Endothelial cell of hepatic sinusoid (primary cell): Measurements from ENCODE around the gene CEP63.

Source experiments
- in situ Hi-C: cut with HindIII; loops from 2 replicates; pipeline ENCODE4 v1.10.0; 2017; ENCODE audit warnings: low sequenced_read_pairs

The CEP63 gene

DNA sequence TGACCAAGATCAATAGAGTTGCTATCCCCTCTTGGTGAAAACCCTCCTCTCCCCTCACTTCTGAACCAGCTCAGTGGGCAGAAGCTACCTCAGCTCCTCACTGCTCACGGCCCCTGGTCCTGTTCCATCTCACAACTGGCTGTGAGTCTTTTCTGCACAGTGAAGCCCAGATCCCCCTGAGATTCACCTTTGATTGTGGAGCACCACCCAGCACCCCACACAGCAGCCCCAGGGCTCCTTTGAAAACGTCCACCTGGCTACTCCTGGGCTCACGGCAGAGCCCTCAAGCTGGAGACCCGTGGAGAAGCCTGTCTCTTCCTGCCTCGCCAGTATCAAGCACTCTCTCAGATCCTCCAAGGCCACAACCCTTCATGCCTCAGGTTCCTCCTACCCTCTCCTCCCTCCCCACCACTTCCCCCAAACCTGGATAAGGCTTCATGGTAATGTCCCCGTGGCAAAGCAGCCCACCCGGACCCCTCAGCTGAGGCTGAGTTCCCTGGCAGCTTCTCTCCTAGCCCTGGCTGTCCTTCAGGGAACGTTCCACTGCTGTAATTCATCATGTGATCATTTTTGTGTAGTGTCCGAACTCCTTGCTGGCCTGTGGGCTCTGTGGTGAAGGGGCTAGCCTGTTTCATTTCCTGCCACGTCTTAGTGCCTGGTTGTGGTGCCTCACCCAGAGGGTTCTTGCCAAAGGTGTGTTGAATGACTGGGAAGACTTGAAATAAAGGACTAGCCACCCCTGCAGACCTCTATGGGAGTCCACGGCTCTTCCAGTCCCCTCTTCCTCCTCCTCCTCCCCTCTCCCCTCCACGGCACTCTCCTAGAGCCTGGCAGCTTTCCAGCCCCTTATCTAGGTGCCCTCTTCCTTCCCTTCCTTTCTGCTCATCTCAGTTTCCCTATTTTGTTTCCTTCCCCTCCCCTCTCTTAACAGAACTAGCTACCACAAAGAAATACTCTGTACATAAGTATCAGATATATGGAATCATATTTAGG is 120.5 kb downstream of the CEP63 start:
- in situ Hi-C loops = no loop called here

GRCh38 chr3:134607054-134608022 is 121.5 kb downstream of the CEP63 start:
- in situ Hi-C loops = no loop called here

- in situ Hi-C loops = no loop called here
Measured at GRCh38 chr3:134608023-134608770, 122.3 kb downstream of the CEP63 start.

DNA sequence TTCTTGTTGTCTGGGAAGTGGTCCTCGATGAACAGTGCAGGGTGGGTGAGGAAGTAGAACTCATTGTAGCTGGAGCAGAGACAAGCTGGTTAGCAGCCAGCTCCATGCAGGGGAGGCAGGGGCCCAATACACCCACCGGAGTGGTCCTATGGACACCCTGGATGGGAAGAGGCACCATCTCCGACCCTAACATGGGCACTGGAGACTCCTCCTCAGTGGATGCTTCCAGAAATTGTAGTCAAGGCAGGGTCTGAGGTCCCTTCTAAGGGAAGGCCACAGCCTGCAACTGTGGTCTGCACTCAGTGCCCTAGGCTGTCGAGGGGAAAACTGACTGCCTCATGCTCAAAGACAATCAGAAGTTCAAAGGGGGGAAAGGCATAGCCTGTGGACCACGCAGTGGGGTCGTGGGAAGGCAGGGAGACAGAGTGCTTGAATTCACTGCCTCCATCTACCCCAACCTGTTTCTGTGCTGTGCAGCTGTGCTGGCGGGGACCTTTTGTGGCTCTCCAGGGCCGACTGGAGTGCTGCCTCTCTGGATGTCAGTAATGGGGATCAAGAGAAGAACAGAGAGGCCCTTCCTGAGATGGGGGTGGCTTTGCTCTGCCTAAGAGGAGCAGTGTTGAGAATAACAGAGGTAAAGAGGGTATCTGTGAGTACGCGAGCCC is 123.0 kb downstream of the CEP63 start:
- in situ Hi-C loops = no loop called here

GRCh38 chr3:134609821-134610431 is 124.1 kb downstream of the CEP63 start:
- in situ Hi-C loops = no loop called here

DNA sequence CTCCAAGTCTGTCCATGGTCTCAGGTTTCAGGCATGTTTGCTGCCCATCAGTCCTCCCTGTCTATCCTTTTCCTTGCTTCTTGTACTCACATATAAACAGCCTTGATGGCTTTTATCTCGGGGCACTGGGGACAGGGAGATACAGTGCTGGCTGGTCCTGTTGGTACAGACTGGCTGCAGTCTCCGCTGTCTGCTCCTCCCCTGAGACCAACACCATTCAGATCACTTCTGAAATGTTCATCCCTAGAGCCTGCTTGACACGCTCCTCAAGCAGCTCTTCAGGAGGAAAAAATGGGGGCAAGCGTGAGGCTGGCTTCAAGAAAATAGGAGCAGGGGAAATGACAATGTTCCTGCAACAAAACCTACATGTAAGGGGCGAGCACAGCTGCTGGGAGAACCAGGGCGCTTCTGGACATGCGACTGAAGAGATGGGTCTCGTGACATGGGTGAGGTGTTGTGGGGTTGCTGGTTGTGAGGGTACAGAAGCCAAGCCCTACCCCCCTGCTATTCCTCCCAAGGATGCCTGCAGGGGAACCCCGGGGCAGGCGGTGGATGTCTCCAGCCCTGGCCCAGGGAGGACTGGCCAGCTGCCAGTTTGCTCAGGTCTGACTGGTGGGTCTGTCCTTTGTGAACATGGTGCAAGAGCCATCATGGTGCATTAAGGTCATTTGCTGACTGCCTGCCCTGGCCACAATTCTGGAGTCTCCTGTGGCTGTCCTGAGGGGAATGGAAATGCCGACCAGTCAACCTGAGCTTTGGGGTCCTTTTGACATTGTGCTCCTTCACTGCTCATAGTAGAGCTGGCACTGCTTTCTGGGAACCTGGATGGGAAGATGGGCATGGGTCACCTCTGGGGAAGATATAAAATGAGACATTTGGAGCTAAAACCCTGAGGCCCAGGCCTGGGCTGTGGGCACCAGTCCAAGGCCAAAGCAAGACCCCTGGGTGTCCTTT is 124.9 kb downstream of the CEP63 start:
- in situ Hi-C loops = no loop called here

- in situ Hi-C loops = no loop called here
Measured at GRCh38 chr3:134611516-134611915, 125.7 kb downstream of the CEP63 start.

- in situ Hi-C loops = no loop called here
Measured at GRCh38 chr3:134613006-134613520, 127.2 kb downstream of the CEP63 start.

- in situ Hi-C loops = no loop called here
Measured at GRCh38 chr3:134614955-134615354, 129.1 kb downstream of the CEP63 start.

- in situ Hi-C loops = no loop called here
Measured at GRCh38 chr3:134615743-134616142, 129.9 kb downstream of the CEP63 start.

GRCh38 chr3:134617608-134618477 is 132.0 kb downstream of the CEP63 start:
- in situ Hi-C loops = no loop called here

- in situ Hi-C loops = no loop called here
Measured at GRCh38 chr3:134618478-134619300, 132.8 kb downstream of the CEP63 start.

- in situ Hi-C loops = no loop called here
Measured at GRCh38 chr3:134619301-134619615, 133.4 kb downstream of the CEP63 start.

GRCh38 chr3:134619884-134620445 is 134.1 kb downstream of the CEP63 start:
- in situ Hi-C loops = no loop called here

GRCh38 chr3:134620476-134621115 is 134.7 kb downstream of the CEP63 start:
- in situ Hi-C loops = no loop called here

- in situ Hi-C loops = no loop called here
Measured at GRCh38 chr3:134621854-134622253, 136.0 kb downstream of the CEP63 start.
